NK-92 treated with Interleukin-12 subunit alpha and Interleukin-12 subunit beta, amount 100 ng/mL, for 24 hours (cell line): ENCODE results near the gene SAT1.

ENCODE experiments used
- DNase-seq: peaks from one replicate; lab custom pipeline; 2025; lab: John Stamatoyannopoulos, UW

The SAT1 gene

DNA sequence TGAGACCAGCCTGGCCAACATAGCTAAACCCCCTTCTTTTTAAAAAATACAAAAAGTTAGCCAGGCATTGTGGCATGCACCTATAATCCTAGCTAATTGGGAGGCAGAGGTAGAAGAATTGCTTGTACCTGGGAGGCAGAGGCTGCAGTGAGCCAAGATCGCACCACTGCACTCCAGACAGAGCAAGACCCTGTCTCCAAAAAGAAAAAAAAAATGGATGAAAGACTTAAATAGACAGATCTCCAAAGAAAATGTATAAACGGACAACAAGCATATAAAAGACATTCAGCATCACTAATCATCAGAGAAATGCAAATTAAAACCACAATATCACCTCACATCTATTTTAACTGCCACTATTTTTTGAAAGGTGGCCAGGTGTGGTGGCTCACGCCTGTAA, 6.6 kb upstream of the SAT1 start:
- DNase-seq, result no peak

DNA sequence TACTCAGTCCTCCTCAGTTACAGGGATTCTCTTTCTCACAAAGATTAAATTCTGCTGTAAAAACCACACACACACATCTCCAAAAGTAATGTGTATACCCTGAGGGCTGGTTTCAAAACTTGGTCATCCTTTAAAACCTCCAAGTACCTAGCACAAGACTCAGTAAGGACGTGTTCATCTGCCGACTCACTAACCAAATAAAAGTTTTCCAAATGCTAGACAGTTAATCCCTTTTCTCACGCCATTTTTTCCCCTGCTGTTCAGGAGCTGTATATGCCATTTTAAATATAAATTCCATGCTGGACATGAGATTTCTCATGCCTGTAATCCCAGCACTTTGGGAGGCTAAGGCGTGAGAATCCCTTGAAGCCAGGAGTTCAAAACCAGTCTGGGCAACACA, 3.9 kb upstream of the SAT1 start:
- no peak for DNase-seq

DNA sequence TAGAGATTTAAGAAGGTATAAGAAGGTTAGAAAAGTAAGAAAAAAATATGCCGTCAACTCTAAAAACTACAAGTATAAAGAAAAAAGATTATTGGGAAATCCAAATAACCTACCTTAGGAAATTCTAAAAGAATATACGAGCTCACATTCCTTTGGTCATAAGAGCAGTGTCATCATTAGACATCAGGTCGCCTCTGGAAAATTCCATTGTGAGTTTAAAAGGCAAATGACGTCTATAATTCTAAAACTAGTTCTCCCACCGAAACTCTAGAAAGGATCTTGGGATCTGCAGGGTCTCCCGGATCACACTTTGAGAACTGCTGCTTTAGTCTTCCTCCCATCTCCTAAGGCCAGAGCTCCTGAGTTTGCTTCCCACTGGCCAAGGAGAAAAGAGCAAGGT, 518 bp upstream of the SAT1 start:
- no peak for DNase-seq

DNA sequence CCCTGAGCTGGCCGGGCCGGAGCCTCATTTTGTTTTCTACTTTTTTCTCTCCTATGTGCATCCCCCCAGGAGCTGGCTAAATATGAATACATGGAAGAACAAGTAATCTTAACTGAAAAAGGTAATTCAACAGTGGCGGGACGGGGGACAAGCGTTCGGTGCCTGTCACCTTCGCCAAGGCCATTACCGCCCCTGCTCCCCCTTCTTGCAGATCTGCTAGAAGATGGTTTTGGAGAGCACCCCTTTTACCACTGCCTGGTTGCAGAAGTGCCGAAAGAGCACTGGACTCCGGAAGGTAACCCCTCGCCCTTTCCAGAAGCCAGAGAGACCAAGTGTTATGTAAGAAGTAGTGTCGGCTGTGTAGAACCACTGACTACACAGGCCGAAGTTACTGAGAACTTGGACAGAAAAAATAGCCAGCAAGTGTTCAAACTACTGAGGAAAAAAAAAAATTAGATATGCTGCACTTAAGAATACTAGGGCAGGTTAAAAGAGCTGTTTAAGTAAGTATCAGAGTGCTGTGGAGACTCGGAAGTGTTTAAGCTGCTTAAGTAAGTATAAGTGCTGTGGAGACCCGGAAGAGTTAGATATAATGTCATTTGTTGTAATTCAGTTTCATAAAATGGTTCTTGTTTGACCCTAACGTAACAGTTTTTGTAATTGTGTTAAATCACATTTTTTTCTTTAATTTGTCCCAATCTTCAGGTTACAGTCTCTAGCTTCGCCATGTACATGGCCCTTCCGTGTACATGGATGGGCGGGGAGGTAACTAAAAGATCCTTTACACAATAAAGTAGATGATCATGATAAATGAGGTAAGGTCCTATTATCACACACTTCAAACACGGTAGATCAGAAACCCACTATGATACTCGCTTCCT, 856 bp downstream of the SAT1 start:
- DNase-seq, result peak; percentile 48

DNA sequence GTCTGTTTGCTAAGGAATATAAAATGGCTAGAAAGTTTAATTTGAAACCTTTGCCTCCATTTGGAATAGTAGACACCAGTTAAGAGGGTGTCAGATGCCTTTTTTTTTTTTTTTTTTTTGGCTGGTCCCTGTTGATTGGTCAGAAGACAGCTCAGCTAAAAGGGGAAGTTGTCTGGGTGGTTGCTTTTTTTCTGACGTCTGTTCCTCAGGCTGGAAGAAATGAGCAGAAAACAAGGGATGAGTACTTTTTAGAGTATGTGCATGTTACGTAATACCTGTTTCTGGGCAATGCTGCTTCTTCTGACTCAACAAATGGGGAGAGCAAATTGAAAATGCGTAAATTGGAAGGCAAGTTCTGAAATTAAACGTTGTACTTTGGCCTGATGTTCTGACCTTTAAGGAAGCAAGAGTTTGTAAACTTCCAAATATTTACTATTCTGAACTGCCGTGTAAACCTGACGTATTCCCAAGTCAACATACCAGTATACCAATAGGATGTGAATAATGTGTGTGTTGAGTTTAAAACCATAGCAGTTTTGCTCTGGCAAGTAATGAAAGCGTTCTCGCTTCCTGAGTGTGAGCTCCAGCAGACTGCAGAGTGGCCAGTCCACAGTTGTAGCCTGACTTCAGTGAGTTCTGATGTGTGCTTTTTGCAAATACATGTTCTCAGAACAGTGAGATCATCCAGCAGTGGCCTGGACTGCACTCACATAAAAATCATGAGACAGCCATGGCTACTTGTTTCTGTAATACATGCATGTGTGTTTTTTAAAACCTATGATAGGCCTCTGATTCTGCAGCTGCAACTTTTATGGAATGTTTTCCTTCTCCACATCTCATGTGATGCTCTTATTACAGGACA, 1.7 kb downstream of the SAT1 start:
- DNase-seq, result no peak

DNA sequence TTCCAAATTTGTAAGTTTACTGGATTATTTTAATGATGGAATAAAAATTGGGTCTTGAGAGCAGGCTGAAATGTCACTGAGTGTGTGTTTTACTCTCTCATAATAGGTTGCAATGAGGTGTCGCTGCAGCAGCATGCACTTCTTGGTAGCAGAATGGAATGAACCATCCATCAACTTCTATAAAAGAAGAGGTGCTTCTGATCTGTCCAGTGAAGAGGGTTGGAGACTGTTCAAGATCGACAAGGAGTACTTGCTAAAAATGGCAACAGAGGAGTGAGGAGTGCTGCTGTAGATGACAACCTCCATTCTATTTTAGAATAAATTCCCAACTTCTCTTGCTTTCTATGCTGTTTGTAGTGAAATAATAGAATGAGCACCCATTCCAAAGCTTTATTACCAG, 2.6 kb downstream of the SAT1 start:
- DNase-seq, result no peak

DNA sequence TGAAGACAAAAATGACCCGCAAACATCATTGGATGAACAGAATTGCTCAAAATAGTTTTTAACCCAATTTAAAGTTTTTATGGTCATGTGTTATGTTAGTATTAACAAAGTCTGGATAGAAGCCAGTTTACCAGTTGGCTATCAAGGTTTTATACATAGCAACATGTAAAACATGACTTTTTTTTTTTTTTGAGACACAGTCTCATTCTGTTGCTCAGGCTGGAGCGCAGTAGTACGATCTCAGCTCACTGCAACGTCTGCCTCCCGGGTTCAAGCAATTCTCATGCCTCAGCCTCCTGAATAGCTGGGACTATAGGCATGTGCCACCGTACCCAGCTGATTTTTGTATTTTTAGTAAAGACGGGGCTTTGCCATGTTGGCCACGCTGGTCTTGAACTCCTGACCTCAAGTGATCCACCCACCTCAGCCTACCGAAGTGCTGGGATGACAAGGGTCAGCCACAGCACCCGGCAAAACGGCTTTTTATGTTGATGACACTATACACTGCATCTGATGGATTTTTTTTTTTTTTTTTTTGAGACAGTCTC, 3.4 kb downstream of the SAT1 start:
- no peak for DNase-seq

DNA sequence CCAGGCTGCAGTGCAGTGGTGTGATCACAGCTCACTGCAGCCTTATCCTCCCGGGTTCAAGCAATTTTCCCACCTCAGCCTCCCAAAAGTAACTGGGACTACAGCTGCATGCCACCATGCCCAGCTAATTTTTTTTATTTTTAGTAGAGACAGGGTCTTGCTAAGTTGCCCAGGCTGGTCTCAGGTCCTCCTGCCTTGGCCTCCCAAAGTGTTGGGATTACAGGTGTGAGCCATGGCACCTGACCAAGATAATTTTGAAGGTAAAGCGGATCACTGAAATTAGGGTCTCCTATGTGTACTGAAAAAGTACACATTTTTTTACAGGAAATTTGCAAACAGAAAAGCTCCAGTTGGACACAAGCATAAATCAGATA, 4.8 kb downstream of the SAT1 start:
- no peak for DNase-seq

DNA sequence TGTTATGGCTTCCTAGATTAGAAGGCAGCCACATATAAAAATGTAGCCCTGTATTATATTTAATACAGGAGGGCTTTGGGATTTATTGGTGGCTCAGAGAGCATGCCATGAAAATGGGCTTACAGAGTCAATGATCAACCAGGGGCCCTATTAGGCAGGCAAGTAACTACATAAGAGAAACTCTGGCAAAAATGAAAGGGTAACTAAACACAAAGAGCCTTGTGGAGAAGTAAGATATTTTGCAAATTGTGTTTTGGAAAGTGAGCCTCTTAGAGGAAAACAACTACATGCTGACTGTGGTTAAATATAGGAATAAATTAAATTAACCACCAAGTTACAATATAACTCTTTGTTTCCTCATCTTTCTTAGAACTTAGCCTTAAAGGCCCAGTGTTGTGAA, 5.5 kb downstream of the SAT1 start:
- DNase-seq, result no peak

DNA sequence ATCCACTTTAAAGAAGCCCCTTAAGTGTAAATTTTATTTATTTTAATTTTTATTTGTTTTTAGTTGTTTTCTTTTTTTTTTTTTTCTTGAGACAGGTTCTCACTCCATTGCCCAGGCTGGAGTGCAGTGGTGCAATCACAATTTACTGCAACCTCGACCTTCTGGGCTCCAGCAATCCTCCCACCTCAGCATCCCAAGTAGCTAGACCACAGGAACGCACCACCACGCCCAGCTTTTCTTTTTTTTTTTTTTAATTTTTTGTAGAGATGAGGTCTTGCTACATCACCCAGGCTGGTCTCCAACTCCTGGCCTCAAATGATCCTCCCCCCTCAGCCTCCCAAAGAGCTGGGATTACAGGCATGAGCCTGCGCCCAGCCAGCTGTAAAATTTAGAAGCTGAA, 6.0 kb downstream of the SAT1 start:
- no peak for DNase-seq

DNA sequence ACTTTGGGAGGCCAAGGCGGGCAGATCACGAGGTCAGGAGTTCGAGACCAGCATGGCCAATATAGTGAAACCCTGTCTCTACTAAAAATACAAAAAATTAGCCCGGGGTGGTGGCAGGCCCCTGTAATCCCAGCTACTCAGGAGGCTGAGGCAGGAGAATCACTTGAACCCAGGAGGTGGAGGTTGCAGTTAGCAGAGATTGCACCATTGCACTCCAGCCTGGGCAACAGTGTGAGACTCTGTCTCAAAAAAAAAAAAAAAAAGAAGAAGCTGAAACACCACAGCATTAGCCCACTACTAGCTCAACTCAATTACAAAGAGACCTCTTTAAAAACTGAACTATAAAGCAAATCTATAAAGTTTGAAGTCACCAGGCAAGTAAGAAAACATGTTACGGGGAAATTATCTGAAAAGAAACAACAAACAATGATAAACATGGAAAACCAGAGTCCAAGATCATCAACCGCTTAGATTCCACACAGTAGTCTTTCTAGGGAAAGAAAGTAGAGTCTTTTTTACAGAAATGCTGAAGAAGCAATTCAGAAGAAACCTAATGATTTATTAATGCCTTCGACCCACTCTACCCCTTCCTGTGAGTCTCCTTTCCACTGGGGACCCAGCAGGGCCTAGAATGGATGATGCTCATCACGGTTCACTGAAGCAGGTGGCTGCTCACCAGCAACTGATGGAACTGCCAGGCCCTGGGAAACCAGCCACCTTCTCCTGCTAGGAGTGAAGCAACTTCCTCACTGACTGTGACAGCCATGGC, 6.6 kb downstream of the SAT1 start:
- DNase-seq, result no peak

DNA sequence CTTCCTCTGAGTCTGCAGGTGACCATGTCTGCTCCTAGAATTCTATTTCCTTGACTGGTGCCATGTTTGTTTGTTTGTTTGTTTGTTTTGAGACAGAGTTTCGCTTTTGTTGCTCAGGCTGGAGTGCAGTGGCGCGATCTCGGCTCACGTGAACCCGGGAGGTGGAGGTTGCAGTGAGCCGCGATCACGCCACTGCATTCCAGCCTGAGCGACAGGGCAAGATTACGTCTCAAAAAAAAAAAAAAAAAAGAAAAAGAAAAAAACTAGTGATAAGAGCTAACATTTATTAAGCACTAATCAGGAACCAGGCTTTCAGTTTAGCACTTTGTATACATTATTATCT, 7.2 kb downstream of the SAT1 start:
- no peak for DNase-seq

DNA sequence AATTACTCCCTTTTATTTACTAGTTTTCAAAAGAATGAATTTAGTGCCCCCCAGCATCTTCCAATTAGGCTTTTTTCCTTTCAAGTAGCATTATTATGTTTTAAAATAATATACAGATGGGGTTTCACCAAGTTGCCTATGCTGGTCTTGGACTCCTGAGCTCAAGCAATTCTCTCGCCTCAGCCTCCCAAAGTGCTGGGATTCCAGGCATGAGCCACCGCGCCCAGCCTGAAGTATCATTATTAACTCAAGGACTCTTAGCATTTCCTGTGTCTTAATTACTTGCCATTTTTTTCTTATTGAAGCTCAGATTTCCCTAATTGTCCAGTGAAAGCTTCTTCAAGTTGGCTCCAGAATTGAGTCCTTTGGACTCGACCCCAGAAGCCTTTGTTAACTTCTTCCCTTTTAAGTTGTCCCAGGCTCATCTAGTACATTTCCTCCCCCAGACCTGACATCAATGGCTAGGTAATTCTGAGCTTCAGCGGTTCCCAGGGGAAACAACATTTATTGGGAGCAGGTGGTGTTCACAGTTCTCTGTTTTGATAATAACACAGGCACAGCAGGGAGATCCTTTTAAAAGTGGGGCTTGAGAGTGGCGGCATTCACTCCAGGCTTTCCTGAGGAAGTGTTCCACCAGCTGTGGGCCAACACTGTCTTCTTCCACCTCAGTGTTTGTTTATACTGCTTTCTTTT, 10.0 kb downstream of the SAT1 start:
- no peak for DNase-seq

DNA sequence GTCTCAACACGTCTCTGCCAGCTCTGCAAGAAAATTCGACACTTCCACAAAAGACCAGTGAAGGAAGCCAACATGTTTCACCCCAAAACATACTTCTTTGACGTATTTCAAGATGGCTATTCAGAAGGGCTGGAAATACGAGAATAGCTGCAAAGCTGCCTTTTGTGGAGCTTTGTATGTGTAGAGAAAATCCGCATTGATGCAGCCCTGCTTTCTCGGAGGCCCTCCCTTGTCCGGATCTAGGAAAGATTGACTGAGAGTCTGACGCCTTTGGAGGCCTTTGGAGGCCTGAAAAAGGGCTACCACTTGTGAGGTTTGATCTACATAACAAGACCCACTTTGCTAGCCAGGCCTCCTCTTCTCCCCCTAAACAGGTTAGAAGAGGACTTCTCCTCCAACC, 12.2 kb downstream of the SAT1 start:
- DNase-seq, result no peak

DNA sequence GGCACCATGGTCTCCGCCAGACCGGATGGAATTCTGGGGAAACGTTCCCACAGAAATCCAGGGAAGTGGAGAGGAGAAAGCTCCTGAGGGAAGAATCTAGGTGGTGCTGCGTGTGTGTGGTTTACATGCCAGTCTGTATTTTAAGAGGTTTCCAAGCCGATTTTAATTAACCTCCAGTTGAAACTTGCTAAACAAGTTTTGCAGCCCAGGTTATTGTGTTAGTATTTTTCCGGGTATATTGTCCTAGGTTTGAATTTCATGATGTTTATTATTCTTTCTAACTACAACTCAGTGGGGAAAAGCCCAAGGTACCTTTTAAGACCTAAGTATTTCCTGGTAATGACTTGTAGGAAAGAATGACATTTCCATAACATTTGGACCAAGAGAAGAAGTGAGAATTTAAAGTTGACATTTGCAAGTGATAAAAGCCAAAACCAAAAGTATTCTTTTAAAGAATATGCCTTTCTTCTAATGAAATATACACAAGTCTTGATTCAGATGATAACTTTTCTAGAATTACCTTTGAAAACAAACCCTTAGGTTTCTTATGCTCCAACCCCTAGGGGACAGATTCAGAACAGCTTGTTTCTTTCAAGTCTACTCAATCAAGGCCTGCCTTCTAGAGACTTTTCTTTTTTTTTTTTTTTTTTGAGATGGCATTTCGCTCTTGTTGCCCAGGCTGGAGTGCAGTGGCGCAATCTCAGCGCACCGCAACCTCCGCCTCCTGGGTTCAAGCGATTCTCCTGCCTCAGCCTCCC, 14.6 kb downstream of the SAT1 start:
- no peak for DNase-seq

DNA sequence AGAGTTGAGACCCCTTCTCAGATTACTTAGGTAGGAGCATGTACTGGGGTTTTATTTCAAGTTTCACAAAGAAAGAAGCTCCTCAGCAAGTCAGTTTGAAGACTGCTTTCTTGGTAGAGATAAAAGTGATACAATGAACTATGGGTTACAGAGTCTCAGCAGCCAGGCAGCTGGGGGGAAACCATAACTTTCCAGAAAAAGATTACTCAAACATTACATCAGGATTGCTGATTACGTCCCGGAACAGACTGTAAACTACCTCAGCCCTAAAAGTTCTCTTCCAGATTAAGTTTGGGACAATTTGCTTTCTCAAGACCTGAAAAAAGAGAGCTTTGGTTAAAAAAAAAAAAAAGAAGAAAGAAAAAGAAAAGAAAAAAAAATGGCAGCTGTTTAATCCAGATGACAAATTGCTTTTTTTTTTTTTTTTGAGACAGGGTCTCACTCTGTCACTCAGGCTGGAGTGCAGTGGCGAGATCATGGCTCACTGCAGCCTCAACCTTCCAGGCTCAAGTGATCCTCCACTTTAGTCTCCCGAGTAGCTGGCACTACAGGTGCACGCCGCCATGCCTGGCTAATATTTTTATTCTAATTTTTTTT, 16.6 kb downstream of the SAT1 start:
- no peak for DNase-seq

DNA sequence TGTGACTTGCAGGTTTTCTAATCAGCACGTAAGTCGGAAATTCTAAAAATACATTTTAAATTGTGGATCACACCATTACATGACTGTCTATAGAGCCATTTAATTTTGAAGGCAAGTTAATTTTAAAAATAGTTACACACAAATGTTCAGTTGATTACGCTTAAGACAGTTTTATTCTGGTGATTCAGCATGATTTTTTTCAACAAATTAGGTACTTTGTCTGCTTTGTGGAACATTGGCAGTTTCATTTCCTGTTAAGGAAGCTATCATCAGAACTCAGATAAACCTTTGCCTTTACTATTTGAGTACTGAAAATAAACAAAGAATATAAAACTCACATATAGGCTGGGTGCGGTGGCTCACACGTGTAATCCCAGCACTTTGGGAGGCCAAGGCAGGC, 19.5 kb downstream of the SAT1 start:
- no peak for DNase-seq

DNA sequence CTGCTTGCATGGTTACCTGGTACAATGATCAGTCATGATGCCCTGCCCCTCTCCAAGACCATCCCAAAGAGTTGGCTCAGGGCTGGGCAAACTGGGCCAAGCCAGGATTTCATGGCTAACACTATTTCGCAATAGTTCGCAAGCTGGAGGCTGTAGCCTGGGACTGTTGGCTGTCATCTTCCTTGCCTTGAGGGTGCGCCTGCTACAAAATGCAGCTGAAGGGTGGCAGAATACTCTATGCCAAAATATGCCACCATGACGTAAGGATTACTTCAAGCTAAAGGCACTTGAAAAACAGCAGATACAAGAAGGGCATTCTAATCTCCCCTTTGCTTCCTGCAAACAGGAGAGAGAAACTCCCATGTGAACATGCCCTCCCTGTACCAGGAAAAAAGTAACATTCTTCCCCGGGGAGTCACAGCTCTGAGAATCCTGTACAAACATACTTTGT, 21.0 kb downstream of the SAT1 start:
- no peak for DNase-seq

DNA sequence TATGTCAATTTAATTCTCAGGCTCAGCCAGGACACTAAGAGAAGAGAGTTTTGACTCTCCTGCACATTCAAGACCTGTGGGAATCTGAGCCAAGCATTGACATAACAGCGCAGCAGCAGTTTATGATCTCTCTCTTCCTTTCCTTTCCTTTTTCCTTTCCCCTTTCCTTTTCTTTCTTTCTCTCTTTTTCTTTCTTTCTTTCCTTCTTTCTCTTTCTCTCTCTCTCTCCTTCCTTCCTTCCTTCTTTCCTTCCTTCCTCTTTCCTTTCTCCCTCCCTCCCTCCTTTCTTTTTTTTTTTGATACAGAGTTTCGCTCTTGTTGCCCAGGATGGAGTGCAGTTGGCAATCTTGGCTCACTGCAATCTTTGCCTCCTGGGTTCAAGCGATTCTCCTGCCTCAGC, 21.6 kb downstream of the SAT1 start:
- no peak for DNase-seq

DNA sequence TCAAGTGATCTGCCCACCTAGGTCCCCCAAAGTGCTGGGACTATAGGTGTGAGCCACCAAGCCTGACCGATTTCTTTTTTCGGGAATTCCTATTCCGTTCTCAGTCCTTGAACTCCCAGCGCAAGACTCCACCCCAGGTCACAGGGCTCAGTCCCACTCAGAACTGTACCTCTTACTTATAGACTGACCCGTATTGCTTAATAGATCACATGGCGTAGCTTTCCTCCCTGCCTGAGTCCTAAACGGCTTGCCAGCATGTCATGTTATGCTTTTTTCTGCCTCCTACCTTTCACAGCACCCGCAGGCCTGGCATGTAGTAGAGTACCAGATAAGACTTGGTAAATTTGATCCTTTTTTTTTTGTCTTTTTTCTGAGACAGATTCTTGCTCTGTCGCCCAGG, 22.4 kb downstream of the SAT1 start:
- DNase-seq, result no peak

DNA sequence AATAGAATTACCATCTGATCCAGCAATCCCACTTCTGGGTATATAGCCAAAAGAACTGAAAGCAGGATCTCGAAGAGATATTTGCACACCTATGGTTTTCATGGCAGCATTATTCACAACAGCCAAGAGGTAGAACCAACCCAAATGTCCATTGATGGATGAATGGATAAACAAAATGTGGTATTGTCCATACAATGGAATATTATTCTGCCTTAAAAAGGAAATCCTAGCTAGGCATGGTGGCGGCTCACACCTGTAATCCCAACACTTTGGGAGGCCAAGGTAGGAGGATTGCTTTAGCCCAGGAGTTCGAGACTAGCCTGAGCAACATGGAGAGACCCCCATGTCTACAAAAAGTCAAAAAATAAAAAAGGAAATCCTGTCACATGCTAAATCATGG, 27.3 kb downstream of the SAT1 start:
- no peak for DNase-seq
